AG09309 (cell line): ENCODE measurements around the gene TBC1D7.

Experiments used
- DNase-seq: peaks from one replicate; pipeline ENCODE4 v3.0.0-alpha.2; 2010; ENCODE audit warnings: low read depth
- H3K4me3 ChIP-seq: 2 replicates; pipeline ENCODE4 v1.5.1; 2011; ENCODE audit warnings: mild to moderate bottlenecking, low read depth, low read length, moderate library complexity; ENCODE audit not compliant: control insufficient read depth
- CTCF ChIP-seq: IDR thresholded peaks from 2 replicates; pipeline ENCODE4 v1.5.1; 2011; ENCODE audit warnings: mild to moderate bottlenecking, low read depth, low read length, inconsistent platforms; ENCODE audit not compliant: insufficient read depth, control insufficient read depth; ENCODE audit errors: missing control alignments

TBC1D7 gene

GRCh38 chr6:13277231-13277630 lies 51.1 kb downstream of the TBC1D7 start:
- no peak for DNase-seq
- no peak for TF ChIP-seq CTCF
- H3K4me3 ChIP-seq = no peak overlapping the region

GRCh38 chr6:13275435-13275989 lies 52.8 kb downstream of the TBC1D7 start:
- TF ChIP-seq CTCF = no peak
- DNase-seq = no peak
- no peak overlapping the region for H3K4me3 ChIP-seq

- no peak overlapping the region for H3K4me3 ChIP-seq
Measured at GRCh38 chr6:13274707-13275434, 53.5 kb downstream of the TBC1D7 start.

GRCh38 chr6:13273931-13274706 lies 54.2 kb downstream of the TBC1D7 start:
- no peak for TF ChIP-seq CTCF
- no peak for DNase-seq
- no peak overlapping the region for H3K4me3 ChIP-seq

More at GRCh38 chr6:13274707-13275434, 53.5 kb downstream of the TBC1D7 start:
- TF ChIP-seq CTCF = no peak
- no peak for DNase-seq

GRCh38 chr6:13273202-13273930 lies 55.0 kb downstream of the TBC1D7 start:
- TF ChIP-seq CTCF = no peak
- no peak for DNase-seq
- no peak overlapping the region for H3K4me3 ChIP-seq
